HepG2 (cell line): Measurements from ENCODE around the gene SNIP1. TPM values are rescaled to one million over a fixed set of nuclear protein-coding genes. Genes with fewer than 3 reads are reported as not detected.
A peak's percentile ranks its signal among the peaks of the same experiment; 100 is the strongest.

Experiments used
- ASH2L ChIP-seq: fragments of 300-600, 200-600 bp; sonication (generic); IDR thresholded peaks from 2 replicates; pipeline ENCODE4 v1.7.0; 2017; ENCODE audit warnings: low read depth, mild to moderate bottlenecking, moderate library complexity, mixed read lengths, low read length; ENCODE audit not compliant: insufficient read length
- CCDC6 ChIP-seq: sonication (generic); formaldehyde crosslinking; IDR thresholded peaks from 2 replicates; pipeline ENCODE4 v1.8.1; 2022; ENCODE audit warnings: mild to moderate bottlenecking, missing genetic modification reagents, moderate library complexity
- FLYWCH1 ChIP-seq: sonication (generic); formaldehyde crosslinking; IDR thresholded peaks from 2 replicates; pipeline ENCODE4 v1.8.1; 2023; ENCODE audit warnings: mild to moderate bottlenecking, missing genetic modification reagents
- FOXA3 ChIP-seq: IDR thresholded peaks from 2 replicates; pipeline ENCODE4 v1.6.1; 2016; ENCODE audit warnings: missing genetic modification reagents, missing compliant biosample characterization
- FOXJ3 ChIP-seq: sonication (generic); formaldehyde crosslinking; IDR thresholded peaks from 2 replicates; pipeline ENCODE4 v1.4.0; 2020; ENCODE audit warnings: missing genetic modification reagents, mild to moderate bottlenecking, borderline replicate concordance
- HDAC2 ChIP-seq: sonication (generic); formaldehyde crosslinking; IDR thresholded peaks from 2 replicates; pipeline ENCODE4 v1.4.0; 2020; ENCODE audit warnings: missing genetic modification reagents
- HNRNPH1 ChIP-seq: fragments of 200-400 bp; formaldehyde crosslinking; optimal IDR thresholded peaks from 2 replicates; pipeline ENCODE3; 2017; ENCODE audit warnings: mild to moderate bottlenecking, low read depth, low read length
- JARID2 ChIP-seq: sonication (generic); formaldehyde crosslinking; IDR thresholded peaks from 2 replicates; pipeline ENCODE4 v1.8.1; 2023; ENCODE audit warnings: missing genetic modification reagents, inconsistent platforms; ENCODE audit not compliant: insufficient replicate concordance
- JDP2 ChIP-seq: sonication (generic); formaldehyde crosslinking; IDR thresholded peaks from 2 replicates; pipeline ENCODE4 v1.8.1; 2022; ENCODE audit warnings: missing genetic modification reagents, borderline replicate concordance
- LRRFIP1 ChIP-seq: sonication (generic); formaldehyde crosslinking; conservative IDR thresholded peaks from 2 replicates; pipeline ENCODE4 v1.4.0; 2020; ENCODE audit warnings: missing genetic modification reagents
- MIXL1 ChIP-seq: IDR thresholded peaks from 2 replicates; pipeline ENCODE4 v1.6.1; 2016
- NCOA2 ChIP-seq: sonication (generic); formaldehyde crosslinking; IDR thresholded peaks from 2 replicates; pipeline ENCODE4 v1.8.0; 2022; ENCODE audit warnings: inconsistent platforms
- NFYB ChIP-seq: sonication (generic); formaldehyde crosslinking; IDR thresholded peaks from 2 replicates; pipeline ENCODE4 v1.4.0; 2020; ENCODE audit warnings: missing genetic modification reagents
- NPAS2 ChIP-seq: sonication (generic); formaldehyde crosslinking; IDR thresholded peaks from 2 replicates; pipeline ENCODE4 v1.8.0; 2022; ENCODE audit warnings: mild to moderate bottlenecking, missing genetic modification reagents, borderline replicate concordance
- PHF20 ChIP-seq: sonication (generic); formaldehyde crosslinking; IDR thresholded peaks from 2 replicates; pipeline ENCODE4 v1.5.0; 2020; ENCODE audit warnings: mild to moderate bottlenecking, missing genetic modification reagents
- RCOR2 ChIP-seq: IDR thresholded peaks from 2 replicates; pipeline ENCODE4 v1.6.1; 2016; ENCODE audit warnings: missing biosample characterization, missing genetic modification reagents
- REL ChIP-seq: sonication (generic); formaldehyde crosslinking; conservative IDR thresholded peaks from 2 replicates; pipeline ENCODE4 v1.8.0; 2022; ENCODE audit warnings: mild to moderate bottlenecking, missing genetic modification reagents, moderate library complexity
- TBX2 ChIP-seq: sonication (generic); formaldehyde crosslinking; IDR thresholded peaks from 2 replicates; pipeline ENCODE4 v1.5.0; 2020; ENCODE audit warnings: missing genetic modification reagents, mild to moderate bottlenecking, borderline replicate concordance
- THAP11 ChIP-seq: IDR thresholded peaks from 2 replicates; pipeline ENCODE4 v1.6.1; 2016; ENCODE audit warnings: missing biosample characterization, missing genetic modification reagents
- TRIM24 ChIP-seq: sonication (generic); formaldehyde crosslinking; IDR thresholded peaks from 2 replicates; pipeline ENCODE4 v1.8.0; 2022; ENCODE audit warnings: mild to moderate bottlenecking, missing genetic modification reagents
- ZEB1 ChIP-seq: IDR thresholded peaks from 2 replicates; pipeline ENCODE4 v1.6.1; 2012; ENCODE audit warnings: mild to moderate bottlenecking, low read depth, inconsistent platforms; ENCODE audit not compliant: insufficient replicate concordance
- ZFP62 ChIP-seq: sonication (generic); formaldehyde crosslinking; IDR thresholded peaks from 2 replicates; pipeline ENCODE4 v1.4.0; 2020; ENCODE audit warnings: missing genetic modification reagents
- ZNF24 ChIP-seq: fragments of 450-650 bp; IDR thresholded peaks from 2 replicates; pipeline ENCODE4 v1.6.1; 2017; ENCODE audit warnings: antibody characterized with exemption, mild to moderate bottlenecking
- ZNF354B ChIP-seq: sonication (generic); formaldehyde crosslinking; IDR thresholded peaks from 2 replicates; pipeline ENCODE4 v1.8.0; 2022; ENCODE audit warnings: mild to moderate bottlenecking, missing genetic modification reagents
- ZNF639 ChIP-seq: conservative IDR thresholded peaks from 2 replicates; pipeline ENCODE4 v1.6.1; 2018; ENCODE audit warnings: missing genetic modification reagents
- ZSCAN30 ChIP-seq: sonication (generic); formaldehyde crosslinking; IDR thresholded peaks from 2 replicates; pipeline ENCODE4 v1.5.0; 2020; ENCODE audit warnings: mild to moderate bottlenecking, missing genetic modification reagents
- polyA plus RNA-seq, 8 experiments: library from polyadenylated mRNA; depleted of rRNA in 3 of 8; stranded (reverse) in 7 of 8; unstranded in 1 of 8; fragments of >200 nt; fragmentation: Illumina TruSeq in 4 of 8; extraction: Trizol in 4 of 8; gene quantifications; 2 replicates each; pipeline versions ENCODE4 v1.2.1 to v1.2.3, GENCODE V29; 2011 to 2016; ENCODE audit warnings: low read depth in 4 of 8, missing spikeins in 1 of 8, mixed read lengths in 1 of 8; ENCODE audit not compliant: insufficient read depth in 1 of 8
- total RNA-seq, 5 experiments: library from RNA; depleted of rRNA; stranded (reverse); fragments of >200 nt; fragmentation: Illumina TruSeq; extraction: Trizol; gene quantifications; 2 replicates each; pipeline ENCODE4 v1.2.3, GENCODE V29; 2016; ENCODE audit warnings: low read depth in 1 of 5
- TF ChIP-seq, protein P1 (sequence below): sonication (generic); formaldehyde crosslinking; IDR thresholded peaks from 2 replicates; pipeline ENCODE4 v1.8.1; 2023; ENCODE audit warnings: mild to moderate bottlenecking, missing genetic modification reagents

SNIP1 gene
- total and polyA plus RNA-seq, 2 of the 13 experiments (the other 11 are each of a cell fraction or from before 2014, with no cell fraction given), result 5.5 to 11.2 TPM

GRCh38 chr1:37595440-37596181 is 41.5 kb upstream of the SNIP1 start, which contains the start of gene GNL2 (continued):
- TF ChIP-seq, protein P1, sequence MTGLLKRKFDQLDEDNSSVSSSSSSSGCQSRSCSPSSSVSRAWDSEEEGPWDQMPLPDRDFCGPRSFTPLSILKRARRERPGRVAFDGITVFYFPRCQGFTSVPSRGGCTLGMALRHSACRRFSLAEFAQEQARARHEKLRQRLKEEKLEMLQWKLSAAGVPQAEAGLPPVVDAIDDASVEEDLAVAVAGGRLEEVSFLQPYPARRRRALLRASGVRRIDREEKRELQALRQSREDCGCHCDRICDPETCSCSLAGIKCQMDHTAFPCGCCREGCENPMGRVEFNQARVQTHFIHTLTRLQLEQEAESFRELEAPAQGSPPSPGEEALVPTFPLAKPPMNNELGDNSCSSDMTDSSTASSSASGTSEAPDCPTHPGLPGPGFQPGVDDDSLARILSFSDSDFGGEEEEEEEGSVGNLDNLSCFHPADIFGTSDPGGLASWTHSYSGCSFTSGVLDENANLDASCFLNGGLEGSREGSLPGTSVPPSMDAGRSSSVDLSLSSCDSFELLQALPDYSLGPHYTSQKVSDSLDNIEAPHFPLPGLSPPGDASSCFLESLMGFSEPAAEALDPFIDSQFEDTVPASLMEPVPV (CRISPR knock-in tag), result peak; percentile 55; the same call in 1 of the 2 replicates
- TF ChIP-seq FOXA3 (CRISPR knock-in tag) (peak; percentile 33; the same call in 1 of the 2 replicates), ZSCAN30 (no peak), ZNF354B (CRISPR knock-in tag) (no peak), ASH2L (peak; percentile 83), ZEB1 (no peak), ZNF639 (CRISPR knock-in tag) (no peak), FOXJ3 (CRISPR knock-in tag) (no peak), ZNF24 (no peak), JDP2 (CRISPR knock-in tag) (no peak), ZFP62 (no peak), HDAC2 (CRISPR knock-in tag) (peak; percentile 66; the same call in 1 of the 2 replicates), NCOA2 (CRISPR knock-in tag) (peak; percentile 38; the same call in 1 of the 2 replicates), PHF20 (CRISPR knock-in tag) (peak; percentile 89), HNRNPH1 (no peak), TBX2 (CRISPR knock-in tag) (no peak; the same call in 1 of the 2 replicates), JARID2 (no peak), RCOR2 (CRISPR knock-in tag) (no peak), NFYB (CRISPR knock-in tag) (no peak), MIXL1 (CRISPR knock-in tag) (0 out of 2 replicates have a peak, but pooled peaks have one; percentile 19), CCDC6 (CRISPR knock-in tag) (no peak; the same call in 1 of the 2 replicates), LRRFIP1 (CRISPR knock-in tag) (no peak), REL (CRISPR knock-in tag) (no peak), TRIM24 (CRISPR knock-in tag) (no peak), FLYWCH1 (CRISPR knock-in tag) (no peak), NPAS2 (CRISPR knock-in tag) (no peak), THAP11 (CRISPR knock-in tag) (peak; percentile 91)
